ENCODE results near the gene OSBPL3. TPM values are rescaled to one million over a fixed set of nuclear protein-coding genes. Genes with fewer than 3 reads are reported as not detected.
"Not testable (repeated sequence)": the region's sequence is repeated elsewhere in the genome, so short reads cannot be mapped to it uniquely, and the experiment has no call there.

Gene OSBPL3
- total RNA-seq, 1 experiment from 2014 or later = 39.4 TPM

GRCh38 chr7:24797270-24797669 is 182.7 kb downstream of the OSBPL3 start:
- no peak for DNase-seq (ENCODE audit: low read depth)

DNA sequence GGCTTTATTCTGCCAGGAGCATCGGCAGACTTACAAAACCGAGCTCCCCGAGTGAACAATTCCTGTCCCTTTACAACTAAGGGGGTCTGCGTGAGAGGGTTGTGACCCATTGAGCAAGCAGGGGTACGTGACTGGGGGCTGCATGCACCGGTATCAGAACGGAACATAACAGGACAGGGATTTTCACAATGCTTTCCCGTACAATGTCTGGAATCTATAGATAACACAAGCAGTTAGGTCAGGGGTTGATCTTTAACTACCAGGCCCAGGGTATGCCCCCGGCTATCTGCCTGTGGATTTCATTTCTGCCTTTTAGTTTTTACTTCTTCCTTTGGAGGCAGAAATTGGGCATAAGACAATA is 184.6 kb downstream of the OSBPL3 start:
- DNase-seq (ENCODE audit: low read depth) = no peak

GRCh38 chr7:24794751-24795406 is 185.1 kb downstream of the OSBPL3 start:
- not testable (repeated sequence) for DNase-seq (ENCODE audit: low read depth)

DNA sequence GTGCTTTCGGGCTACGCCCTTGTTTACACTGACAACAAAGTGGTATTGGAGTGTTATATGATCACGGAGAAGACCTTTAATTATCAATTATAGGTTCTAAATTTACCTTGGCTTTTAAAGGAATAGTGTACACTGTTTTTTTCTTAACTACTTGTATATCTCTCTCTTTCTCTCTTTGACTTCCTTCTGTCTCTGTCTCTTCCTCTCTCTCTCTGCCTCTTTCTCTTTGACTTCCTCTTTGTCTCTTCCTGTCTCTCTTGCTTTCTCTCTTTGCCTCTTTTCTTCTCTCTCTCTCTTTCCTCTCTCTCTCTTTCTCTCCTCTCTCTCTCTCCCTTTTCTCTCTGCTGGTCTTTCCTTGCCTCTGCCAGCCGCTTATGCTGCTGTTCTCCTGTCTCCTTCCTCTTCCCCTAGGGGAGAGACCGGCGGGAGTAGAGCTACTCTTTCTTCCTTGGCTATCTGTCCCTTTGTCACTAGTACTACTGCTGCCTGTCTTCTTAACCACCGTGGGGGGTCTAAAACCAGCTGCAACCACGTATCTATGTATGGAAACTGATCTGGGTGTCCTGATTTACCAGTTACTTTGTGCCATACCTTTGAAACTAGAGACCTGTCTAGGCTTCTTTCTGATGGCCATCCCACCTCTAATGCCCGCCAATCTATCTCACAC is 185.9 kb downstream of the OSBPL3 start:
- DNase-seq (ENCODE audit: low read depth) = no peak

GRCh38 chr7:24788961-24789576 is 190.9 kb downstream of the OSBPL3 start:
- DNase-seq (ENCODE audit: low read depth) = no peak

DNA sequence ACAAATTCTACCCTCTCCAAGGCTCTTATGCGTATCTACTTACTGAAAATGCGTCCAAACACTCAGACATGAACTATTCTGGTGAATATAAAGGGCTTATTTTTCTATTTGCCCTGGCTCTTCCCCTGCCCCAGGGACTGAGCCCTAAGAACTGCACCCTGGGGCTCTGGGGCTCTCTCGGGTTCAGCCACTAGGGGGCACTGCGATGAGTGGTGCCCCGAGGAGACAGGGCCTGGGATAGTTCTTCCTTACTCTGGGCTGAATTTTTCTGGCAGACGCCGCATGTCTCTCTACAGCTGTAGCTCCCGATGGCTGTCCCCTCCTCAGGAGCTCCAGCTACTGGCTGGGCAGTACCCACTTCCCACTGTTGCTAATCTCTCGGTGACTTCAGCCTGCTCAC is 191.9 kb downstream of the OSBPL3 start:
- no peak for DNase-seq (ENCODE audit: low read depth)

GRCh38 chr7:24786941-24787340 is 193.0 kb downstream of the OSBPL3 start:
- DNase-seq (ENCODE audit: low read depth) = peak; percentile 100

DNA sequence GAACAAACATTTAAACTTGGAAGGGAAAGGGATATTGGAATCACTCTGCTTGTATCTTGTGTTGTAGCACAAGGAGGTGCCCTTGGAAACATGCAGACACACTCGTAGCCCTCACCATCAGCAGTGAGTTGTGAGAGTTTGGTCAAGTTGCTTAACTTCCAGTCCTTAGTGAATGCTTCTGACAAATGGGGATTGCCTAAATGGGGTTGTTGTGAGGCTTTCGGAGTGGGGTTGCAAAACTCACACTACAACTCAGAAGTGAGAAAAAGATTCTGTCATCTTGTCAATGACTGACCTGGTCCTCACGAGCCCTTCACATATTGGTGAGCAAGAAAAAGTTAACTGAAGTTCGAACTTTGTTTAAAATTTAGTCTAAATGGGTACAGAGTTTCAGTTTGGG is 193.7 kb downstream of the OSBPL3 start:
- peak; percentile 16 for DNase-seq (ENCODE audit: low read depth)

- no peak for DNase-seq (ENCODE audit: low read depth)
These were observed 195.7 kb downstream of the OSBPL3 start for GRCh38 chr7:24784277-24784676.

DNA sequence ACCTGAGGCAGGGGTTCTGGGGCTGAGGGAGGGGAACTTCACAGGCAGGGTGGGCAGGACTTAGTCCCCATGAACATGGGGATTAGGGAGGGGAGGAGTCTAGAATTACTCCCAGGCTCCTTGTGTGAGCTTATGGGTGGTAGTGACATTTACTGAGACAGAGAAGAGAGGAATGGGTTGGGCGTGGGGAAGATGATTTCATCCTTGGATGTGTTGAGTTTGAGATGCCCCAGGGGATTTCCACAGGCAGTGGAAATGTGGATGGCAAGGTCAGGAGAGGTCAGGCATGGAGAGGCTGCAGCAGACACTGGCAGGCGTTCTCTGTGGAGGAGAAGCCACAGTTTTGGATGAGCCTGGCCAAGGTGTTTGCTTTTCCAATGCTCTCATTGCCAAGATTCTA is 196.3 kb downstream of the OSBPL3 start:
- DNase-seq (ENCODE audit: low read depth) = peak; percentile 88

- DNase-seq (ENCODE audit: low read depth) = no peak
These were observed 198.9 kb downstream of the OSBPL3 start for GRCh38 chr7:24781106-24781505.

GRCh38 chr7:24779283-24779655 is 200.7 kb downstream of the OSBPL3 start:
- DNase-seq (ENCODE audit: low read depth) = no peak

GRCh38 chr7:24778543-24779282 is 201.3 kb downstream of the OSBPL3 start:
- peak; percentile 75 for DNase-seq (ENCODE audit: low read depth)

GRCh38 chr7:24777806-24778205 is 202.2 kb downstream of the OSBPL3 start:
- DNase-seq (ENCODE audit: low read depth) = no peak

DNA sequence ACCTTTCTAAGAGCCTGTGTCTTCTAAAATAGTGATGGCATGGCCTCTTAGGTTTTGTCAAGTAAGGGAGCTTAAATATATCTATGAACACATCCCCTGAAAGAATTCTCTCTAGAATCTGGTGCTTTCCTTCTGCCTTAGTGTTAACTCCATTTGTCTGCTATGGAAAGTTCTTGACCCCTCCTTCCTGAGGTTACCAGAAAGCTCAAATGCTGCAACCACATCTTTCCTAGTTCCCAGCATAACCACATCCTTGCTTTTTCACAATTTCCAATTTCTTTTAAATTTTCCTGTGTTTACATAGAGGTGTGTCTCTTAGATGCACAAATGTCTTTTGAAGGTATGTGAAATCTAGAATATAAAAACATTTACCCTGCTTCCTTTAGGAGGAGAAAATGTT is 206.3 kb downstream of the OSBPL3 start:
- DNase-seq (ENCODE audit: low read depth) = no peak

DNA sequence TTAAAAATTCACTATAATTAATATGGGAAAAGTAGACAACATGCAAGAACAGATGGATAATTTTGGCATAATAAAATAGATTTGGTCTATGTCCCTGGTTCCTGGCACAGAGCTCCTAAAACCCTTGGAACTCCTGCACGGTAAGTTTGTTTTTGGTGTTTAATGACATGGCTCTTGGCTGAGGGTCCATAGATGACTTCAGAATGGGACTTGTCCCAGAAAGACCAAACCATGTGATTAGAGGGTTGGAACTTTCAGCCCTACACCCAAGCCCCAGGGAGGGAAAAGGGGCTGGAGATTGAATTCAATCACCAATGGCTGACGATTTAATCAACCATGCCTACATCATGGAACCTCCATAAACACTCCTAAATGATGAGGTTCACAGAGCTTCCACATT is 210.1 kb downstream of the OSBPL3 start:
- no peak for DNase-seq (ENCODE audit: low read depth)

DNA sequence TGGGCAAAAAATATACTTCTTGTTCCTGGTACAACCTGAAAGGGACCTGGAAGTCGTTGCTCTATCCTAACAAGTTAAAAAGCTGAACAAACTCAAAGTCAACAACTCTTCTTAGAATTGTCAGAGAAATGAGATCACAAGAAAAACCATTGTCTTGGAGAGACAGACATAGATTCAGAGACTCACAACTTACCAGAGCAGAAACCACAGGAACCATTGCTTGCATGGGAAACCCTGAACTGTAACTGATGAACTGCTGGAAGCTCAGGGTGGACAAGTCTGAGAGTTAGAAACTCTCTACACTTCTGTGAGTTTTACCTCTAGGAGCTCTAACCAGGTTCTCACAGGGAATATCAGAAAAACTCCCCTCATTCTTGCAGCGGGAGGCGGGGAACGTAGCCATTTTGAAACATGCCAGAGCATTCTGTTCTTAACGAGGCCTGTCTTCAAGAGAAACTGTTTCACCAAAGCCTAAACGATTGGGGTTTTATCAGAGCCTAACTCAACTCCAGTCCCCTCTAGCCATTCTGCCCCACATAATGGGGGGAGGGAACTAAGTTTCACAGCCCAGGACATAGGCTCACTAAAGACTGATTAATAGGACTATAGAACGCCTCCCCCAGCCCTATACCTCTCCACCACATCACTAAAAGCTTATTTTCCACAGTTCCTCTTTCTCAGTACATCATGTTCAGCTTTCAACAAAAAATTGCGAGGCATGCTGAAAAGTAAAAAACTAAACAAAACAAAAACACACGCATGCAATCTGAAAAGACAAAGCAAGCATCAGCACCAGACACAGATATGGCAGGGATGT is 210.8 kb downstream of the OSBPL3 start:
- DNase-seq (ENCODE audit: low read depth) = no peak

DNA sequence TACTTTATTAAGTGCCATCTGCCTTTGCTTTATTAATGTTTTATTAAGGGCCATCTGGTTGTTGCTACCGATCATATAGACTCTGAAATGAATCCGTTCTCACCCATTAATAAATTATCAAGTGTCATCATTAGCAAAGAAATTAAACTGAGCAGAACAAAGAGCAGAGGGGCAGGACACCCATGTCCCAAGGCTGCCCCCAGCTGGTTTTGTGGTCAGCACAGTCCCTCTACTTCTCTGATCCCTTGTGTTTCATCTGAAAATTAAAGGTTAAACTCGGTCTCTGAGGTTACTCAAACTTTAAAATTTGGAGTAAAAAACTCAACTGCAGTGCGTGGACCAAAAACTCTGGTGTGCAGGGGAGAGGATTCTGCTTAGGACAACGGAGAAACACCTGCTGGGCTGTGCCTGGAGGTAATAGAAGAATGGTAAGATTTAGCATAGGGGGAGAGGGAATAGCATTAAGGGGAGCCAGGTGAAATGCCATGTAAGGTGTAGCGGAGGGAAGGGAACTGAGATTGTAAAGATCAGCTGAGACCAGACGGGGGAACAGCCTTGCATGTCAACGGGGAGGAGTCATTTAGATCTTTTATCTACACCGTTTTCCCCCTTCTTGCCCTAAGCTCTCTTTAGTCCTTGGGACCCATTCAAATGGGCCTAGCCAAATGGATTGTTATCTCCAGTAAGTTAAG is 212.0 kb downstream of the OSBPL3 start:
- no peak for DNase-seq (ENCODE audit: low read depth)

GRCh38 chr7:24764972-24765744 is 214.8 kb downstream of the OSBPL3 start:
- peak; percentile 57 for DNase-seq (ENCODE audit: low read depth)

DNA sequence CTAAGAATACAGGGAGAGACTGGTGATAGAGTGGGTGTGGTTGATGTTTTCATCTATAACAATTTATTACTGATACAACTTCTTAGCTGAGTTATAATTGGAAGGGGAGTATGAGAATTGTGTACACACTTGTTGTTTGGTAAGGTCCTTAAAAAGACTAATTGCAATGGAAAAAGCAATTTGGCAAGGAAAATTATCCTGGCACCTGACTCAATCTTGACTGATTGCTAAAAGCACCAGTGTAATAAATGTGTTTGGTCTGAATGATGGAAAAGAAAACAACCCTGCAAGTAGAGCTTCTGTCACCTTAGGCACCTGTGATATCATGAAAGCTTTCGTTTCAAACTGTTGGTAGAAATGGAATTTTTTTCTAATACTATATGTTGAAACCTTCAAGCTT is 216.0 kb downstream of the OSBPL3 start:
- no peak for DNase-seq (ENCODE audit: low read depth)
